Activated gamma-delta T cell treated with anti-CD3 and anti-CD28 coated beads, Interleukin-2, amount 50 U/mL, for 16 hours (primary cell): ENCODE measurements around the gene TFG.
"Not testable (repeated sequence)": the region's sequence is repeated elsewhere in the genome, so short reads cannot be mapped to it uniquely, and the experiment has no call there.

ENCODE experiments used
- DNase-seq: peaks from one replicate; pipeline ENCODE4 v3.0.0-alpha.2; 2020; ENCODE audit warnings: low read depth

TFG gene

GRCh38 chr3:100708989-100709841 lies at the start of gene TFG:
TFG (plus strand) TSS chr3:100709494; CDS start chr3:100713686, 4,192 bp downstream.
- peak; percentile 96 for DNase-seq

- not testable (repeated sequence) for DNase-seq
Measured at GRCh38 chr3:100661294-100661693, 48.0 kb upstream of the TFG start.

GRCh38 chr3:100662113-100662823 lies 47.0 kb upstream of the TFG start:
- no peak for DNase-seq

GRCh38 chr3:100665230-100665629 lies 44.1 kb upstream of the TFG start:
- DNase-seq: no peak

- not testable (repeated sequence) for DNase-seq
Measured at GRCh38 chr3:100666699-100667098, 42.6 kb upstream of the TFG start.

- DNase-seq: not testable (repeated sequence)
Measured at GRCh38 chr3:100667316-100667715, 42.0 kb upstream of the TFG start.

GRCh38 chr3:100670995-100671394 lies 38.3 kb upstream of the TFG start:
- DNase-seq: not testable (repeated sequence)

- no peak for DNase-seq
Measured at GRCh38 chr3:100681496-100681895, 27.8 kb upstream of the TFG start.

- DNase-seq: no peak
Measured at GRCh38 chr3:100682056-100682853, 27.0 kb upstream of the TFG start.

- DNase-seq: no peak
Measured at GRCh38 chr3:100682854-100683760, 26.2 kb upstream of the TFG start.

GRCh38 chr3:100693225-100693624 lies 16.1 kb upstream of the TFG start:
- DNase-seq: no peak

GRCh38 chr3:100695696-100696095 lies 13.6 kb upstream of the TFG start:
- no peak for DNase-seq

GRCh38 chr3:100696161-100696560 lies 13.1 kb upstream of the TFG start:
- DNase-seq: no peak

- no peak for DNase-seq
Measured at GRCh38 chr3:100697172-100697571, 12.1 kb upstream of the TFG start.

- no peak for DNase-seq
Measured at GRCh38 chr3:100697723-100698285, 11.5 kb upstream of the TFG start.

- no peak for DNase-seq
Measured at GRCh38 chr3:100698736-100699135, 10.6 kb upstream of the TFG start.

GRCh38 chr3:100700708-100701107 lies 8.6 kb upstream of the TFG start:
- no peak for DNase-seq

GRCh38 chr3:100702082-100702979 lies 7.0 kb upstream of the TFG start:
- no peak for DNase-seq

GRCh38 chr3:100702980-100703345 lies 6.3 kb upstream of the TFG start:
- no peak for DNase-seq

- DNase-seq: no peak
Measured at GRCh38 chr3:100703865-100704264, 5.4 kb upstream of the TFG start.
